Transverse colon (tissue), 4 donors: Measurements from ENCODE around the gene FAM50B.

ENCODE experiments used
- CTCF ChIP-seq, 5 experiments: fragments of 200-600 bp in 3 of 5; fragments of 450-650 bp in 2 of 5; sonication (generic) in 3 of 5; IDR thresholded peaks; 1 replicate in 2 of 5; 2 replicates in 3 of 5; pipeline ENCODE4 v1.5.1; 2016 to 2017; ENCODE audit warnings: antibody characterized with exemption in 5 of 5, inconsistent platforms in 3 of 5, mild to moderate bottlenecking in 2 of 5, moderate library complexity in 1 of 5
- POLR2A ChIP-seq: fragments of 450-650 bp; IDR thresholded peaks from one replicate; pipeline ENCODE4 v1.6.1; 2016; ENCODE audit warnings: antibody characterized with exemption, mild to moderate bottlenecking, moderate library complexity
- POLR2AphosphoS5 ChIP-seq, 3 donors: sonication (generic); formaldehyde crosslinking; IDR thresholded peaks; one replicate each; pipeline ENCODE4 v1.6.1; 2016; ENCODE audit warnings: antibody characterized with exemption in 3 of 3

GRCh38 chr6:3871939-3872338 is 22.8 kb downstream of the FAM50B start:
- TF ChIP-seq POLR2A: no peak
- no peak for TF ChIP-seq CTCF (IDR thresholded peaks at IDR 0.05)
- TF ChIP-seq POLR2AphosphoS5 (IDR thresholded peaks at IDR 0.05): no peak
